Limb (tissue), 2 donors: ENCODE data around the gene SMIM32.
A peak's percentile ranks its signal among the peaks of the same experiment; 100 is the strongest.

ENCODE experiments used
- DNase-seq, 2 donors: peaks; one replicate each; pipeline ENCODE4 v3.0.0-alpha.2; 2016; ENCODE audit errors: extremely low spot score in 2 of 2

The SMIM32 gene

GRCh38 chr5:136190091-136190720 is 2.8 kb downstream of the SMIM32 start:
- DNase-seq, result no peak

- no peak for DNase-seq
These were observed 4.1 kb downstream of the SMIM32 start for GRCh38 chr5:136188859-136189258.

DNA sequence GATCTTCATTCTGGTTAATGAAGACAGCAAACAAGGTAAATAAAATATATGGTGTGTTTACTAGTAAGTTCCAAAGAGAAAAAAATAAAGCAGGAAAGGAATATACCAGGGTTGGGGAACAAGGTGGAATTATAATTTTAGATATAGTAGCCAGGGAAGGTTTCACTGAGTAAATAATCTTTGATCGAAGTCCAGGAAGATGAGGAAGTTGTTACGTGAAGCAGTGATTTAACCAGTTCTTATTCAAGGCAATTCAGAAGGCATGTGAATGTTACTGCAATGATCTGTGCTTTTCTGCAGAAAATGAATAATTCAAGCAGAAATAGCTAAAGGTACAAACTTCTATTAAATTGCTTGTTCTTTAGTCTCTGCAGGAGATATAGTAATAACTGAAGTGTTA is 6.2 kb downstream of the SMIM32 start:
- DNase-seq, result no peak

GRCh38 chr5:136185974-136186665 is 6.8 kb downstream of the SMIM32 start:
- no peak for DNase-seq

GRCh38 chr5:136182618-136183017 is 10.3 kb downstream of the SMIM32 start:
- DNase-seq, result no peak

DNA sequence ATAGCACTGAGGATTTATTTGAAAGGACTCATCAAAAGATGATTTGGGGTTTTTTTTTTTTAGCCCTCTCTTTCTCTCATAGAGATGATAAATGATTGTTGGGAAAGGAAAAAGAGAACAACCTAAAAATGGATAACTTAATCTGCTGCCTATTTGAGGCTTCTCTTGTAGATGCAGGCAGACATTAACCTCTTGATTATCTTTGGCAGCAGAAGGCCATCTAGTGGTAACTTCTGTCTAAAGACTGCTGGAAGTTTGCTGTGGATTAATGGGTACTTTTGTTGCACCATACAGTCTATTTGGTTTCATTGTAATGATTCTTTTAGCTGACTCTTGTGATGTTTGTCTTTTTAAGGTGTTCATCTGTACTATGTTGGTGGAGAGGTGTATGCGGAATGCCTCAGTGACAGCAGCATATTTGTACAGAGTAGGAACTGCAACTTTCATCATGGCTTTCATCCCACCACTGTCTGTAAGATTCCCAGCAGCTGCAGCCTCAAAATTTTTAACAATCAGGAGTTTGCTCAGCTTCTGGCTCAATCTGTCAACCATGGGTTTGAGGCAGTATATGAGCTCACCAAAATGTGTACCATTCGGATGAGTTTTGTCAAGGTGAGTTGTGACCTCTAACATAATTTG is 18.8 kb downstream of the SMIM32 start:
- peak in 1 of 2 donors; percentile 82 for DNase-seq

- no peak for DNase-seq
These were observed 23.7 kb downstream of the SMIM32 start for GRCh38 chr5:136169218-136169617.

GRCh38 chr5:136166909-136167308 is 26.1 kb downstream of the SMIM32 start:
- no peak for DNase-seq

GRCh38 chr5:136164226-136164625 is 28.7 kb downstream of the SMIM32 start:
- no peak for DNase-seq

- DNase-seq, result no peak
These were observed 31.0 kb downstream of the SMIM32 start for GRCh38 chr5:136162008-136162407.

- peak in 1 of 2 donors; percentile 3 for DNase-seq
These were observed 33.5 kb downstream of the SMIM32 start for GRCh38 chr5:136159457-136159856.

DNA sequence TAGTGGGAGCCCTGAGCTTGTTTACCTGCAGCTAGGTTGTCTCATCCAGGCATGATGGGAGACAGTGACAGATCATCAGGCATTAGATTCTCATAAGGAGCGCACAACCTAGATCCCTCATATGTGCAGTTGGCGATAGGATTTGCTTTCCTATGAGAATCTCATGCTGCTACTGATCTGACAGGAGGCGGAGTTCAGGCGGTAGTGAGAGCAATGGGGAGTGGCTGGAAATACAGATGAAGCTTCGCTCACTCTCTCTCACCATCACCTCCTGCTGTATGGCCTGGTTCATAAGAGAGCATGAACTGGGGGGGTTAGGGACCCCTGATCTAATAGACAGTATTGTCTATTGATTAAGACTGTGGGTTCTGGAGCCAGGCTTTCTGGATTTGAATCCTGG is 35.4 kb downstream of the SMIM32 start:
- no peak for DNase-seq

DNA sequence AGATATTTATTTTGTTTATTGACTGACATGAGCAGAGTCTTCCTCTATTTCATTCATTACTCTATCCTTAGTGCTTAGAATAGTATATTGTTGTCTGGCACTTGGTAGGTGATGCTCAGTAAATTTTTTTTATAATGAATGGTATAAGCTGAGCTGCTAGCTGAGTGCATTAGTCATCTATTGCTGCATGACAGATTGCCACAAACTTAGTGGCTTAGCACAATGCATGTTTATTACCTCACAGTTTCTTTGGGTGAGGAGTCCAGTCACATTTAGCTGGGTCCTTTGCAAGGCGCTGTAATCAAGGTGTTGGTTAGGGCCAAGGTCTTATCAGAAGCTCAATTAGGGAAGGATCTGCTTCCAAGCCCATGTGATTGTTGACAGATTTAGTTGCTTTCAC is 37.2 kb downstream of the SMIM32 start:
- no peak for DNase-seq

GRCh38 chr5:136155078-136155477 is 37.9 kb downstream of the SMIM32 start:
- DNase-seq, result no peak

GRCh38 chr5:136153581-136154236 is 39.3 kb downstream of the SMIM32 start:
- no peak for DNase-seq

DNA sequence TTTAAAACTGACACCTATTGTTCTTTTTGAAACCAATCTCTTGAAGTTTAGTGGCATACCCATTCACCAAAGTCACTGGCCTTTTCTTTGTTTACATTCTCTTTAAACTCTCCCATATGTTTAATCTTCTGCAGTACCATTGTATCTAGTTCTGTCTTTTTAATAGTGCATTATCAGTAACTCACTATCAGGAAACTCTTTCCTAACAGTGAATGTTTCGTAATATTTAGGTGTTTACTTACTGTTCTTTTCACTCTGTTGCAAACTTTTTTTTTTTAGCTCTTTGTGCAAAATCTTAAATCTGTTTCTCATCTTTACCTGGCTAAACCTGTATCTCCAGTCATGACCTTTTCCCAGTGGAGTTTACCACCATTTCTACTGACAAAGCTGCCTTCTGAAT is 43.1 kb downstream of the SMIM32 start:
- DNase-seq, result no peak

DNA sequence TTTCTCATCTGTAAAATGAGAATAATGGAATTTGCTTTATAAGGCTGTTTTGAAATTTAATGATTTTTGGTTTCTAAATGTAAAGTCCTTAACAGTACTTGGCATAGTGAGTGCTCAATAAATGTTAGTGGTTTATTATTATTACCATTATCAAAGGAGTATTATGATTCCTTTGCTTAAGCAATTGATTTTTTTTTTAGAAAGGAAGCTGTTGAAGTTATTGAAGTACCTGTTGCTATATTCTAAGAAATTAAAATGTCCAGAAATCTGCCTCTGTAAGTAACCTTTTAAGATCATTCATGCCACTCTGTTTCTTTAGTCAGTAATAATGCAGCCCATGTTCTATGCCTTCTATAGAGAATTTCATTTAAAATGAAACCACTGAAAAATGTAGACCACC is 45.3 kb downstream of the SMIM32 start:
- no peak for DNase-seq

DNA sequence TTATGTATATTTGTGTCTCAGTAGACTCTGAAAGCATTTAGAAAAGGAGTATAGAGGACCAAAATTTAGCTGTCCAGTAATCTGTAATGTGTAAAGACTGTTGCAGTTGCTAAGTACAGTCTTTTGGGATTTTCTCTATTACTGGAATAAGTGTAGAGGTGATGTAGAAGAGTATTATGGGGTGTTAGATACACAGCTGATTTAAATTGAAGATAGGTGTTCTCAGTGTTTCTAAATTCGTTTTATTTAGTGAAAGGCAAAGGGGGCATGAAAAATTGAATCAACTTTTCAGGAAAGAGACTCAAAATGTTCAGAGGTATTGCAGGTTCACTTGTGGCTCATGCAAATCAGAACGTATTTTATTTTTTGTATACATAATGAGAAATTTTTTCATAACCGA is 46.8 kb downstream of the SMIM32 start:
- no peak for DNase-seq

DNA sequence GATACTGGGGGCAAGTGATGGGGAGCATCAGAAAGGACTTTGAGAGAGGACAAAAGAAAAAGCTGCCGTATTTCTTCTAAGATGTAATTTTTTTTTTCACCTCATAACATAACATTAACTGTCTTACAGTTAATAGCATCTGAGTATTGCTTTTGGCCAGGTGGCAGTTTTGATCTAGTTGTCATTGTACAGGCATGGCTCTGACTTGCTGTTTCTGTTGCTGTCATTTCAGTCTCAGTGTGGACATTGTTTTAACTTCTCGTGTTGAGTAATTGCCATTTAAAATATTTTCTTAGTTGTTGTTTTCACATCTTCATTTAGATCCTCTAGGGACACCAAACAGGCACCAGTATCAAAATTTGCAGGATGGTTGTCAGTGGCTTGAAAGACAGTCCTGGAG is 47.9 kb downstream of the SMIM32 start:
- DNase-seq, result no peak

GRCh38 chr5:136143763-136144162 is 49.2 kb downstream of the SMIM32 start:
- DNase-seq, result no peak

- DNase-seq, result no peak
These were observed 49.6 kb downstream of the SMIM32 start for GRCh38 chr5:136143312-136143711.

DNA sequence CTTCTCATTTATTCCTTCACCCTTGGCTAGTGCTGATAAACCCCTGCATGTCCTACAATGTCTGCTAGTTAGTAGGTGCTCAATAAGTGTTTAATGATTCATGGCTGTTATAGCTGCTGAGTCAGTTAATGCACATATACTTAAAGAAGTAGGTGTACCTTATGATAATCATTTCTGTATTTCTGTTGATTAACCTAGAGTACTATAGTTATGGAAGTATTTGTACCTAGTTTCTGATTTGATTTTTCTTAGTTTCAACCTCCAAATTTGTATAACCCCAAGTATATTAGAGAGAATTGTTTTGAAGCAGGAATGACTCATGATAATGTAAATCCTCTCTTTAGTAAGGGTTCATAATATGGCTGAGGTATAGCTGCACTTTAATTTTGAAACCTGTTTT is 51.4 kb downstream of the SMIM32 start:
- no peak for DNase-seq
